HepG2 (cell line): ENCODE data around the gene SLC25A47. TPM values are rescaled to one million over a fixed set of nuclear protein-coding genes. Genes with fewer than 3 reads are reported as not detected.

Experiments
- ATF1 ChIP-seq: IDR thresholded peaks from 2 replicates; pipeline ENCODE4 v1.6.1; 2016; ENCODE audit warnings: mild to moderate bottlenecking, control low read depth
- CBFB ChIP-seq: sonication (generic); formaldehyde crosslinking; IDR thresholded peaks from 2 replicates; pipeline ENCODE4 v1.4.0; 2020; ENCODE audit warnings: missing genetic modification reagents
- GFI1 ChIP-seq: sonication (generic); formaldehyde crosslinking; IDR thresholded peaks from 2 replicates; pipeline ENCODE4 v1.5.0; 2020; ENCODE audit warnings: missing genetic modification reagents, mild to moderate bottlenecking, borderline replicate concordance
- HMG20B ChIP-seq: conservative IDR thresholded peaks from 2 replicates; pipeline ENCODE4 v1.6.1; 2016; ENCODE audit warnings: missing genetic modification reagents, missing compliant biosample characterization
- HNRNPL ChIP-seq: fragments of 200-400 bp; formaldehyde crosslinking; IDR thresholded peaks from 2 replicates; pipeline ENCODE4 v1.6.1; 2017; ENCODE audit warnings: mild to moderate bottlenecking, low read depth, low read length
- IKZF4 ChIP-seq: sonication (generic); formaldehyde crosslinking; IDR thresholded peaks from 2 replicates; pipeline ENCODE4 v1.5.1; 2020; ENCODE audit warnings: borderline replicate concordance, mild to moderate bottlenecking, low read depth, missing genetic modification reagents; ENCODE audit errors: not compliant biosample characterization
- JARID2 ChIP-seq: sonication (generic); formaldehyde crosslinking; IDR thresholded peaks from 2 replicates; pipeline ENCODE4 v1.8.1; 2023; ENCODE audit warnings: missing genetic modification reagents, inconsistent platforms; ENCODE audit not compliant: insufficient replicate concordance
- KDM2A ChIP-seq: sonication (generic); formaldehyde crosslinking; IDR thresholded peaks from 2 replicates; pipeline ENCODE4 v1.4.0; 2020; ENCODE audit warnings: low read depth, missing genetic modification reagents, borderline replicate concordance
- KDM5B ChIP-seq: sonication (generic); formaldehyde crosslinking; IDR thresholded peaks from 2 replicates; pipeline ENCODE4 v1.4.0; 2020; ENCODE audit warnings: missing genetic modification reagents, mild to moderate bottlenecking, borderline replicate concordance
- MED1 ChIP-seq: sonication (generic); formaldehyde crosslinking; IDR thresholded peaks from 2 replicates; pipeline ENCODE4 v1.4.0; 2020; ENCODE audit warnings: missing genetic modification reagents
- MTA3 ChIP-seq: sonication (generic); formaldehyde crosslinking; IDR thresholded peaks from 2 replicates; pipeline ENCODE4 v1.4.0; 2020; ENCODE audit warnings: missing genetic modification reagents
- PCBP1 ChIP-seq: fragments of 200-400 bp; formaldehyde crosslinking; IDR thresholded peaks from 2 replicates; pipeline ENCODE4 v1.6.1; 2017; ENCODE audit warnings: mild to moderate bottlenecking, low read depth, low read length, borderline replicate concordance
- POGK ChIP-seq: sonication (generic); formaldehyde crosslinking; conservative IDR thresholded peaks from 2 replicates; pipeline ENCODE4 v1.8.0; 2022; ENCODE audit warnings: mild to moderate bottlenecking, moderate library complexity, missing genetic modification reagents
- RELA ChIP-seq: sonication (generic); formaldehyde crosslinking; IDR thresholded peaks from 2 replicates; pipeline ENCODE4 v1.4.0; 2020; ENCODE audit warnings: missing genetic modification reagents
- SIN3B ChIP-seq: fragments of 150-350 bp; IDR thresholded peaks from 2 replicates; pipeline ENCODE4 v1.6.1; 2014; ENCODE audit warnings: low read length
- SIX1 ChIP-seq: sonication (generic); formaldehyde crosslinking; IDR thresholded peaks from 2 replicates; pipeline ENCODE4 v1.4.0; 2020; ENCODE audit warnings: missing genetic modification reagents, borderline replicate concordance
- SSRP1 ChIP-seq: IDR thresholded peaks from 2 replicates; pipeline ENCODE4 v1.6.1; 2016; ENCODE audit warnings: control low read depth
- TERF1 ChIP-seq: sonication (generic); formaldehyde crosslinking; IDR thresholded peaks from 2 replicates; pipeline ENCODE4 v1.8.0; 2022; ENCODE audit warnings: mild to moderate bottlenecking, missing genetic modification reagents, moderate library complexity
- ZBTB44 ChIP-seq: sonication (generic); formaldehyde crosslinking; IDR thresholded peaks from 2 replicates; pipeline ENCODE4 v1.4.0; 2020; ENCODE audit warnings: missing genetic modification reagents
- ZNF160 ChIP-seq: sonication (generic); formaldehyde crosslinking; IDR thresholded peaks from 2 replicates; pipeline ENCODE4 v1.8.0; 2022; ENCODE audit warnings: mild to moderate bottlenecking, inconsistent platforms, missing genetic modification reagents
- ZNF17 ChIP-seq: sonication (generic); formaldehyde crosslinking; IDR thresholded peaks from 2 replicates; pipeline ENCODE4 v1.5.0; 2020; ENCODE audit warnings: mild to moderate bottlenecking, missing genetic modification reagents
- ZNF207 ChIP-seq: fragments of 450-650 bp; IDR thresholded peaks from 2 replicates; pipeline ENCODE4 v1.6.1; 2016; ENCODE audit warnings: antibody characterized with exemption, borderline replicate concordance
- ZNF34 ChIP-seq: sonication (generic); formaldehyde crosslinking; IDR thresholded peaks from 2 replicates; pipeline ENCODE4 v1.4.0; 2020; ENCODE audit warnings: mild to moderate bottlenecking, missing genetic modification reagents, borderline replicate concordance
- ZNF639 ChIP-seq: conservative IDR thresholded peaks from 2 replicates; pipeline ENCODE4 v1.6.1; 2018; ENCODE audit warnings: missing genetic modification reagents
- polyA plus RNA-seq, 8 experiments: library from polyadenylated mRNA; depleted of rRNA in 3 of 8; stranded (reverse) in 7 of 8; unstranded in 1 of 8; fragments of >200 nt; fragmentation: Illumina TruSeq in 4 of 8; extraction: Trizol in 4 of 8; gene quantifications; 2 replicates each; pipeline versions ENCODE4 v1.2.1 to v1.2.3, GENCODE V29; 2011 to 2016; ENCODE audit warnings: low read depth in 4 of 8, missing spikeins in 1 of 8, mixed read lengths in 1 of 8; ENCODE audit not compliant: insufficient read depth in 1 of 8
- total RNA-seq, 5 experiments: library from RNA; depleted of rRNA; stranded (reverse); fragments of >200 nt; fragmentation: Illumina TruSeq; extraction: Trizol; gene quantifications; 2 replicates each; pipeline ENCODE4 v1.2.3, GENCODE V29; 2016; ENCODE audit warnings: low read depth in 1 of 5

Gene SLC25A47
- total and polyA plus RNA-seq, 2 of the 13 experiments (the other 11 are each of a cell fraction or from before 2014, with no cell fraction given) = 1.0 to 1.7 TPM

GRCh38 chr14:100375963-100376735 lies 53.0 kb downstream of the SLC25A47 start, which contains the start of gene WDR25 (continued):
- TF ChIP-seq KDM5B (peak; percentile 64; the same call in 1 of the 2 replicates), POGK (CRISPR knock-in tag) (peak; percentile 67; the same call in 1 of the 2 replicates), KDM2A (CRISPR knock-in tag) (peak; percentile 88), IKZF4 (no peak), JARID2 (CRISPR knock-in tag) (no peak), MED1 (CRISPR knock-in tag) (peak; percentile 66), ZNF639 (CRISPR knock-in tag) (peak; percentile 96), PCBP1 (peak; percentile 92; the same call in 1 of the 2 replicates), SSRP1 (CRISPR knock-in tag) (no peak), ZNF160 (CRISPR knock-in tag) (no peak), ZBTB44 (no peak), HNRNPL (no peak), TERF1 (CRISPR knock-in tag) (no peak), SIN3B (peak; percentile 83), GFI1 (CRISPR knock-in tag) (peak; percentile 35; the same call in 1 of the 2 replicates), MTA3 (CRISPR knock-in tag) (no peak), CBFB (CRISPR knock-in tag) (peak; percentile 85), SIX1 (CRISPR knock-in tag) (no peak), HMG20B (CRISPR knock-in tag) (peak; percentile 58; the same call in 1 of the 2 replicates), ZNF17 (CRISPR knock-in tag) (no peak), ZNF207 (no peak), ZNF34 (0 out of 2 replicates have a peak, but pooled peaks have one; percentile 26), RELA (no peak), ATF1 (CRISPR knock-in tag) (peak; percentile 84)
